Esophagus muscularis mucosa (tissue), 4 donors: ENCODE data around the gene DNER. TPM values are rescaled to one million over a fixed set of nuclear protein-coding genes. Genes with fewer than 3 reads are reported as not detected.

ENCODE experiments used
- DNase-seq: peaks from one replicate; pipeline ENCODE4 v3.0.0-alpha.2; 2017; ENCODE audit errors: extremely low spot score
- H3K27ac ChIP-seq, 4 donors: fragments of 200-600 bp; sonication (generic); replicated peaks in 1 of 4; 1 replicate in 3 of 4; 2 replicates in 1 of 4; pipeline ENCODE4 v1.5.1; 2016 to 2019; ENCODE audit warnings: mild to moderate bottlenecking in 1 of 4
- H3K27me3 ChIP-seq, 4 donors: fragments of 200-600 bp; sonication (generic); one replicate each; pipeline versions ENCODE4 v1.5.1 to v1.6.0; 2016 to 2019
- H3K36me3 ChIP-seq, 4 donors: fragments of 200-600 bp; sonication (generic); one replicate each; pipeline ENCODE4 v1.5.1; 2016 to 2019
- H3K4me1 ChIP-seq, 4 donors: fragments of 200-600 bp; sonication (generic); one replicate each; pipeline ENCODE4 v1.5.1; 2016 to 2019
- H3K4me3 ChIP-seq, 4 donors: fragments of 200-600 bp; sonication (generic); 1 replicate in 2 of 4; 2 replicates in 2 of 4; pipeline ENCODE4 v1.5.1; 2016 to 2019; ENCODE audit warnings: mild to moderate bottlenecking in 4 of 4, moderate library complexity in 1 of 4
- H3K9me3 ChIP-seq, 4 donors: fragments of 200-600 bp; sonication (generic); 1 replicate in 3 of 4; 2 replicates in 1 of 4; pipeline ENCODE4 v1.5.1; 2016 to 2019
- CTCF ChIP-seq, 3 experiments: fragments of 200-600 bp in 2 of 3; fragments of 450-650 bp in 1 of 3; sonication (generic) in 2 of 3; IDR thresholded peaks; one replicate each; pipeline ENCODE4 v1.5.1; 2017 to 2019; ENCODE audit warnings: antibody characterized with exemption in 3 of 3, mild to moderate bottlenecking in 2 of 3, moderate library complexity in 1 of 3
- EP300 ChIP-seq: sonication (generic); formaldehyde crosslinking; IDR thresholded peaks from one replicate; pipeline ENCODE4 v1.6.1; 2017; ENCODE audit warnings: antibody characterized with exemption
- POLR2A ChIP-seq: fragments of 450-650 bp; IDR thresholded peaks from one replicate; pipeline ENCODE4 v1.6.1; 2017; ENCODE audit warnings: antibody characterized with exemption, moderate library complexity, mild to moderate bottlenecking, low read depth
- POLR2AphosphoS5 ChIP-seq, 2 donors: sonication (generic); formaldehyde crosslinking; IDR thresholded peaks; one replicate each; pipeline ENCODE4 v1.6.1; 2017; ENCODE audit warnings: antibody characterized with exemption in 2 of 2
- WGBS: methylation state at CpG from one replicate; pipeline ENCODE4 v1.1.5; 2018; 5-methylcytosine and 5-hydroxymethylcytosine counted together
- intact Hi-C: fragments of 100-400 bp; cut with DNase I; formaldehyde crosslinking; loops from one replicate; pipeline ENCODE4 v1.15.1; 2023
- total RNA-seq, 4 donors: library from RNA; depleted of rRNA; stranded (reverse); fragments of >200 nt; gene quantifications; one replicate each; pipeline versions ENCODE4 v1.1.0 to v1.2.1, GENCODE V29; 2016

Gene DNER
- total RNA-seq, 4 donors from 2014 or later, result 2.9 to 5.3 (median 4.6) TPM

GRCh38 chr2:229372207-229372606, 342.1 kb downstream of the DNER start:
- Histone ChIP-seq H3K4me3 (no peak overlapping the region), H3K4me1 (peaks cover 0 to 3% (median 0%) of the 10 kb centered on the region in 4 donors), H3K27me3 (no peaks in the 10 kb centered on the region), H3K27ac (no peak overlapping the region), H3K9me3 (peaks cover 0 to 3% (median 0%) of the 10 kb centered on the region in 4 donors), H3K36me3 (no peaks in the 10 kb centered on the region)
- WGBS, result 80% methylated on average over 3 of the region's 3 CpGs
- TF ChIP-seq CTCF (IDR thresholded peaks at IDR 0.05) (no peak), POLR2A (no peak), POLR2AphosphoS5 (IDR thresholded peaks at IDR 0.05) (no peak), EP300 (no peak)
- DNase-seq, result no peak
- intact Hi-C loops, result no loop called here

GRCh38 chr2:229371086-229371485, 343.3 kb downstream of the DNER start:
- TF ChIP-seq CTCF (IDR thresholded peaks at IDR 0.05) (no peak), POLR2A (no peak), POLR2AphosphoS5 (IDR thresholded peaks at IDR 0.05) (no peak), EP300 (no peak)
- peaks cover 0 to 3% (median 0%) of the 10 kb centered on the region in 4 donors for H3K4me1 ChIP-seq
- WGBS, result 77% methylated on average over 3 of the region's 3 CpGs
- no peaks in the 10 kb centered on the region for H3K36me3 ChIP-seq
- peaks cover 0 to 3% (median 0%) of the 10 kb centered on the region in 4 donors for H3K9me3 ChIP-seq
- no peak overlapping the region for H3K4me3 ChIP-seq
- intact Hi-C loops, result no loop called here
- no peak overlapping the region for H3K27ac ChIP-seq
- no peak for DNase-seq
- H3K27me3 ChIP-seq, result no peaks in the 10 kb centered on the region

- Histone ChIP-seq H3K36me3 (no peaks in the 10 kb centered on the region), H3K27me3 (no peaks in the 10 kb centered on the region), H3K4me1 (peaks cover 0 to 3% (median 0%) of the 10 kb centered on the region in 4 donors), H3K4me3 (no peak overlapping the region), H3K27ac (peak overlapping the region in 1 of 4 donors; percentile 11), H3K9me3 (peaks cover 0 to 3% (median 0%) of the 10 kb centered on the region in 4 donors)
- 70% methylated on average over 3 of the region's 3 CpGs for WGBS
- TF ChIP-seq POLR2A (no peak), CTCF (IDR thresholded peaks at IDR 0.05) (no peak), POLR2AphosphoS5 (IDR thresholded peaks at IDR 0.05) (no peak), EP300 (no peak)
- no peak for DNase-seq
- intact Hi-C loops, result no loop called here
Measured at GRCh38 chr2:229370509-229370908, 343.8 kb downstream of the DNER start.

GRCh38 chr2:229363185-229363814, 351.1 kb downstream of the DNER start:
- intact Hi-C loops, result no loop called here
- WGBS, result 77% methylated on average over 5 of the region's 5 CpGs
- Histone ChIP-seq H3K27ac (no peak overlapping the region), H3K4me3 (no peak overlapping the region), H3K4me1 (no peaks in the 10 kb centered on the region), H3K36me3 (no peaks in the 10 kb centered on the region), H3K9me3 (no peaks in the 10 kb centered on the region), H3K27me3 (no peaks in the 10 kb centered on the region)
- no peak for TF ChIP-seq POLR2AphosphoS5 (IDR thresholded peaks at IDR 0.05)
- TF ChIP-seq EP300, result no peak
- no peak for TF ChIP-seq POLR2A
- no peak for TF ChIP-seq CTCF (IDR thresholded peaks at IDR 0.05)
- DNase-seq, result no peak

- intact Hi-C loops, result no loop called here
- no peak overlapping the region for H3K27ac ChIP-seq
- H3K4me1 ChIP-seq, result no peaks in the 10 kb centered on the region
- H3K4me3 ChIP-seq, result no peak overlapping the region
- H3K27me3 ChIP-seq, result no peaks in the 10 kb centered on the region
- TF ChIP-seq POLR2AphosphoS5 (IDR thresholded peaks at IDR 0.05) (no peak), POLR2A (no peak), CTCF (IDR thresholded peaks at IDR 0.05) (no peak), EP300 (no peak)
- H3K9me3 ChIP-seq, result no peaks in the 10 kb centered on the region
- no peaks in the 10 kb centered on the region for H3K36me3 ChIP-seq
- no peak for DNase-seq
Measured at GRCh38 chr2:229350883-229351282, 363.5 kb downstream of the DNER start.
